NT2/D1 (cell line): ENCODE data around the gene RNF220.

Experiments
- DNase-seq: peaks from one replicate; pipeline ENCODE4 v3.0.0-alpha.2; 2011; ENCODE audit warnings: low read depth, low spot score
- H3K27me3 ChIP-seq: 2 replicates; pipeline ENCODE4 v1.6.0; 2011; ENCODE audit warnings: mild to moderate bottlenecking; ENCODE audit not compliant: insufficient read length, insufficient read depth
- H3K36me3 ChIP-seq: 2 replicates; pipeline ENCODE4 v1.6.1; 2011; ENCODE audit warnings: mild to moderate bottlenecking, low read length, mixed read lengths; ENCODE audit not compliant: insufficient read depth, insufficient read length
- H3K4me1 ChIP-seq: 2 replicates; pipeline ENCODE4 v1.5.1; 2011; ENCODE audit not compliant: insufficient read depth, insufficient read length
- H3K4me3 ChIP-seq: 2 replicates; pipeline ENCODE4 v1.5.1; 2011; ENCODE audit warnings: low read depth; ENCODE audit not compliant: insufficient read length
- H3K9ac ChIP-seq: 2 replicates; pipeline ENCODE4 v1.6.0; 2011; ENCODE audit warnings: low read depth; ENCODE audit not compliant: insufficient read length
- H3K9me3 ChIP-seq: 2 replicates; pipeline ENCODE4 v1.5.1; 2011; ENCODE audit warnings: mild to moderate bottlenecking, low read length; ENCODE audit not compliant: insufficient read depth
- SUZ12 ChIP-seq: IDR thresholded peaks from 2 replicates; pipeline ENCODE4 v1.6.1; 2011; ENCODE audit not compliant: insufficient read length, insufficient read depth; ENCODE audit errors: extremely low read depth
- YY1 ChIP-seq: IDR thresholded peaks from 2 replicates; pipeline ENCODE4 v1.6.1; 2011; ENCODE audit not compliant: insufficient read length, insufficient read depth
- ZNF274 ChIP-seq: IDR thresholded peaks from 2 replicates; pipeline ENCODE4 v1.6.1; 2011; ENCODE audit warnings: mild to moderate bottlenecking, low read depth, low read length

The RNF220 gene

GRCh38 chr1:44405031-44405797, at the start of gene RNF220:
TSS of gene RNF220 (plus strand) at chr1:44405255.
- DNase-seq: no peak

DNA sequence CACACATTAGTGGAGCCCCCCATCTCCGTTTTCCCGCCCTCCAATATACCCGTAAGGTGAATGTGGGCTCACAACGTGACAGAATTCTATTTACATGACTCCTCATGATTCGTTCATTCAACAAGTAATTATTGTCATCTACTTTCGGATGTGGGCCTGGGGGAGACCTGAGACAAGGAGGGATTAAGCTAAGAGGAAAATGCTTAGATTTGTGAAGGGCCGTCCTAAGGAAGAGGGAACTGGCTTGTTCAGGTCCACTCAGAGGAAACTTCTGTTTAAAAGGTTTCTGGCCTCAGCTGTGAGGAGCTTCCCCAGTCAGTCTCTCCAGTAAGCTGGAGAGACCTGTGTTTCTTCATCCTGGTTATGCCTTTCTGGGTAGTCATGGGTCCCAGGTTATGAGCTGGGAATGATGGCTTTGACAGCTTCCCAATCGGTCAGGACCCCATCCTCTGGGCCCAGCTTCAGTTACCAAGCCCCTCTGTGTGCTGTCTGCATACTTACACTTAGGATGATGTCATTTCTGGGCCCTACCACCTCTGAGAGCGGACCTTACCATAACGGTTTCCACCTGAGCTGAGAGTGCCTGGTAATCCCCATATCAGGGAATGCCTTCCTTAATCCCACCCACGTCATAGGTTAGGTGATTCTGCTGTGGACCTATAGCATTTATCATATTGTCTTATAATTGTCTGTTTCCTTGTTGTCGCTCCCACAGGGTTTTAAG, 49.3 kb upstream of the RNF220 start:
- DNase-seq: no peak
- H3K4me3 ChIP-seq: peak overlapping the region; percentile 13

More at GRCh38 chr1:44405031-44405797, at the start of gene RNF220:
- no peaks in the 10 kb centered on the region for H3K9me3 ChIP-seq
- H3K4me3 ChIP-seq: peak within 1 kb of the TSS; percentile 53
- peak within 1 kb of the TSS; percentile 79 for H3K9ac ChIP-seq
- TF ChIP-seq SUZ12: no peak
- no peak for TF ChIP-seq ZNF274
- TF ChIP-seq YY1: no peak
- no peaks in the 10 kb centered on the region for H3K36me3 ChIP-seq
- H3K4me1 ChIP-seq: no peaks in the 10 kb centered on the region
- peaks cover 72% of the 10 kb centered on the region for H3K27me3 ChIP-seq

DNA sequence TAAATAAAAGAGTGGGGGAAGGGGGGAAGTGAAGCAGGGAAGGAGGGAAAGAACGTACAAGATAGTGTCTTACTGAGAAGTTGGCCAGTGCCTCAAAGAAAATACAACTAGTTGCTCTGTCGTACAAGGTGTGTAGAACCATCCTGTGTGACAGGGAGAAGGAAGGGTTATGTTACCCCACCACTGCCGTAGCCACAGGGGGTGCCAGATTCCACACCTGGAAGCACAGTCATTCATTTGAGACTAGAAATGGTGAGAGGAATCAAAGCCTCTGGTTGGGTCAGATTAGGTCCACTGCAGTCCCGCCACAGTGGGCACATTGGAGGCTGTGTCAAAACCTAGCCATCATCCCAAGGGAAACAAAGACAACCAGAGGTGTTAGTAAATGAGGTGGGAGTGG, 47.3 kb upstream of the RNF220 start:
- Histone ChIP-seq H3K36me3 (peaks cover 2% of the 10 kb centered on the region), H3K27me3 (no peaks in the 10 kb centered on the region), H3K9ac (no peak overlapping the region), H3K9me3 (no peaks in the 10 kb centered on the region), H3K4me3 (no peak overlapping the region), H3K4me1 (peaks cover 8% of the 10 kb centered on the region)
- TF ChIP-seq ZNF274: no peak
- TF ChIP-seq YY1: no peak
- no peak for DNase-seq

More for the DNA sequence above, 49.3 kb upstream of the RNF220 start:
- TF ChIP-seq SUZ12: no peak
- TF ChIP-seq YY1: no peak
- TF ChIP-seq ZNF274: no peak
- Histone ChIP-seq H3K9me3 (no peaks in the 10 kb centered on the region), H3K9ac (no peak overlapping the region), H3K4me1 (peaks cover 8% of the 10 kb centered on the region), H3K36me3 (peaks cover 12% of the 10 kb centered on the region), H3K27me3 (no peaks in the 10 kb centered on the region)

- TF ChIP-seq SUZ12 (no peak), YY1 (no peak), ZNF274 (no peak)
- no peaks in the 10 kb centered on the region for H3K36me3 ChIP-seq
- peaks cover 8% of the 10 kb centered on the region for H3K4me1 ChIP-seq
- DNase-seq: no peak
- H3K9ac ChIP-seq: no peak overlapping the region
- no peak overlapping the region for H3K4me3 ChIP-seq
- H3K27me3 ChIP-seq: no peaks in the 10 kb centered on the region
- H3K9me3 ChIP-seq: no peaks in the 10 kb centered on the region
These were observed 45.7 kb upstream of the RNF220 start for GRCh38 chr1:44359234-44359935.

- no peaks in the 10 kb centered on the region for H3K36me3 ChIP-seq
- no peak overlapping the region for H3K4me3 ChIP-seq
- TF ChIP-seq YY1: no peak
- TF ChIP-seq ZNF274: no peak
- TF ChIP-seq SUZ12: no peak
- H3K9ac ChIP-seq: no peak overlapping the region
- DNase-seq: no peak
- H3K4me1 ChIP-seq: peaks cover 5% of the 10 kb centered on the region
- peaks cover 17% of the 10 kb centered on the region for H3K27me3 ChIP-seq
- H3K9me3 ChIP-seq: no peaks in the 10 kb centered on the region
These were observed 43.6 kb upstream of the RNF220 start for GRCh38 chr1:44361478-44361877.

- no peak for TF ChIP-seq ZNF274
- DNase-seq: no peak
- peaks cover 36% of the 10 kb centered on the region for H3K27me3 ChIP-seq
- no peak overlapping the region for H3K9ac ChIP-seq
- H3K4me1 ChIP-seq: peaks cover 11% of the 10 kb centered on the region
- no peak overlapping the region for H3K4me3 ChIP-seq
- H3K36me3 ChIP-seq: no peaks in the 10 kb centered on the region
- no peaks in the 10 kb centered on the region for H3K9me3 ChIP-seq
These were observed 38.6 kb upstream of the RNF220 start for GRCh38 chr1:44366371-44366975.
